BJ (cell line): Measurements from ENCODE around the gene PFKP. TPM values are rescaled to one million over a fixed set of nuclear protein-coding genes. Genes with fewer than 3 reads are reported as not detected.

ENCODE experiments used
- CTCF ChIA-PET: fragments of 350-600 bp; formaldehyde crosslinking; extraction: SDS; loops from one replicate; lab custom pipeline; 2021; ENCODE audit warnings: antibody characterized with exemption, inconsistent platforms; lab: Yijun Ruan, JAX
- POLR2A ChIA-PET: fragments of 300-600 bp; sonication (Branson Sonifier 250); formaldehyde crosslinking; extraction: SDS; loops from one replicate; lab custom pipeline; 2021; ENCODE audit warnings: antibody characterized with exemption; lab: Charles Lee
- DNase-seq: peaks from one replicate; pipeline ENCODE4 v3.0.0-alpha.2; 2011; ENCODE audit warnings: low read depth
- H3K27me3 ChIP-seq: 2 replicates; pipeline ENCODE4 v1.6.0; 2011; ENCODE audit warnings: low read length; ENCODE audit not compliant: control insufficient read depth, insufficient read depth
- H3K36me3 ChIP-seq: 2 replicates; pipeline ENCODE4 v1.5.1; 2011; ENCODE audit warnings: low read length; ENCODE audit not compliant: control insufficient read depth, insufficient read depth
- H3K4me3 ChIP-seq: 2 replicates; pipeline ENCODE4 v1.5.1; 2011; ENCODE audit warnings: low read depth, mild to moderate bottlenecking, control low read depth, low read length
- CTCF ChIP-seq: IDR thresholded peaks from 2 replicates; pipeline ENCODE4 v1.5.1; 2011; ENCODE audit warnings: low read depth, mild to moderate bottlenecking, control low read depth, inconsistent platforms, low read length, moderate library complexity; ENCODE audit not compliant: insufficient read depth
- polyA minus RNA-seq: library from RNA; depleted of rRNA, polyadenylated mRNA; stranded (reverse); fragments of >200 nt; gene quantifications from 2 replicates; pipeline ENCODE4 v1.2.3, GENCODE V29; 2011; rRNA and poly(A)+ RNA removed
- polyA plus RNA-seq: library from polyadenylated mRNA; depleted of rRNA; stranded (reverse); fragments of >200 nt; gene quantifications from 2 replicates; pipeline ENCODE4 v1.2.3, GENCODE V29; 2011; rRNA removed

Gene PFKP
- 92.3 and 138 TPM in 2 replicates for polyA plus RNA-seq
- polyA minus RNA-seq = 67.5 and 83.0 TPM in 2 replicates

GRCh38 chr10:3067118-3067858 lies at the start of gene PFKP:
Gene PFKP (plus strand): TSS chr10:3067548. CDS start chr10:3067596, 48 bp downstream.
- no peak for DNase-seq
- CTCF ChIA-PET = no interaction called here
- Histone ChIP-seq H3K27me3 (no peaks in the 10 kb centered on the region), H3K4me3 (peak within 1 kb of the TSS; percentile 91), H3K36me3 (peaks cover 6% of the 10 kb centered on the region)
- POLR2A ChIA-PET = no interaction called here
- no peak for TF ChIP-seq CTCF

GRCh38 chr10:3018247-3018646 lies 49.1 kb upstream of the PFKP start:
- Histone ChIP-seq H3K36me3 (no peaks in the 10 kb centered on the region), H3K4me3 (no peak overlapping the region), H3K27me3 (peaks cover 10% of the 10 kb centered on the region)
- no peak for TF ChIP-seq CTCF
- ChIA-PET POLR2A (no interaction called here), CTCF (no interaction called here)
- DNase-seq = no peak

- no peaks in the 10 kb centered on the region for H3K36me3 ChIP-seq
- CTCF ChIA-PET = no interaction called here
- H3K4me3 ChIP-seq = no peak overlapping the region
- DNase-seq = no peak
- H3K27me3 ChIP-seq = peaks cover 4% of the 10 kb centered on the region; the same call in 1 of the 2 replicates
- no peak for TF ChIP-seq CTCF
- POLR2A ChIA-PET = no interaction called here
Observed at GRCh38 chr10:3020311-3020710, 47.0 kb upstream of the PFKP start.

- no peak overlapping the region for H3K4me3 ChIP-seq
- no peaks in the 10 kb centered on the region for H3K36me3 ChIP-seq
- CTCF ChIA-PET = no interaction called here
- peaks cover 4% of the 10 kb centered on the region; the same call in 1 of the 2 replicates for H3K27me3 ChIP-seq
- POLR2A ChIA-PET = no interaction called here
- no peak for DNase-seq
- TF ChIP-seq CTCF = no peak
Observed at GRCh38 chr10:3020881-3021280, 46.5 kb upstream of the PFKP start.

- H3K27me3 ChIP-seq = peaks cover 4% of the 10 kb centered on the region; the same call in 1 of the 2 replicates
- no peak for DNase-seq
- no peak overlapping the region for H3K4me3 ChIP-seq
- ChIA-PET POLR2A (no interaction called here), CTCF (interaction anchor here (1.4 to 3.0 kb wide), 2 partner anchors 22 to 94 kb away, joined by 3 to 12 read pairs; no protein-coding TSS in a partner anchor)
- no peaks in the 10 kb centered on the region for H3K36me3 ChIP-seq
- no peak for TF ChIP-seq CTCF
Observed at GRCh38 chr10:3022027-3022426, 45.3 kb upstream of the PFKP start.
